NCI-H226 (cell line): ENCODE measurements around the gene GAGE13.
"Not testable (repeated sequence)": the region's sequence is repeated elsewhere in the genome, so short reads cannot be mapped to it uniquely, and the experiment has no call there.

Experiments
- DNase-seq: peaks from one replicate; pipeline ENCODE4 v3.0.0-alpha.2; 2015

The GAGE13 gene, protein sequence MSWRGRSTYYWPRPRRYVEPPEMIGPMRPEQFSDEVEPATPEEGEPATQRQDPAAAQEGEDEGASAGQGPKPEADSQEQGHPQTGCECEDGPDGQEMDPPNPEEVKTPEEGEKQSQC

DNA sequence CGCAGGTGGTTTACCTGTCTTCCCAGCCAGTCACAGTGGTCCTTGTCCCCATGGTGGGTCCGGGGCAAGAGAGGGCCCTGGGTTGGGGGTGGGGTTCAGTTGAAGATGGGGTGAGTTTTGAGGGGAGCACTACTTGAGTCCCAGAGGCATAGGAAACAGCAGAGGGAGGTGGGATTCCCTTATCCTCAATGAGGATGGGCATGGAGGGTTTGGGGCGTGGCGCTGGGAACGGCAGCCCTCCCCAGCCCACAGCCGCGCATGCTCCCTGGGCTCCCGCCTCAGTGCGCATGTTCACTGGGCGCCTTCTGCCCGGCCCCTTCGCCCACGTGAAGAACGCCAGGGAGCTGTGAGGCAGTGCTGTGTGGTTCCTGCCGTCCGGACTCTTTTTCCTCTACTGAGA, at the start of gene GAGE13:
Gene GAGE13 (plus strand): TSS at position 301 of the 400 bp plus-strand sequence. CDS start 1,156 bp downstream, outside the sequence.
- not testable (repeated sequence) for DNase-seq

DNA sequence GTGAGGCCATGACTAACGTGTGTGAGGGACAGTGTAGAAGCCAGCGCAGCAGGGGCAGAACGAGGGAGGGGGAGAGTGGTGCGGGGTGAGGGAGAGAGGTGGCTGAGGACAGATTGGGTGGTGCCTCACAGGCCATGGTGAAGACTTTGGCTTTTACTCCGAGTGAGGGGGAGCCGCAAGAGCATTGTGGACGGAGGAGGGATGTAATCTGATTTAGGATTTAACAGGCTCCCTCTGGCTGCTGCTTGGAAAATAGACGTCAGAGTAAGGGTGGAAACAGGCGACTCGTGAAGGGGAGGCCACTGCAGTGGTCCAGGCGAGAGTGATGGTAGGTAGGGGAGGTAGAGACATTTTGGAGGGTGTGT, 48.8 kb upstream of the GAGE13 start:
- no peak for DNase-seq

DNA sequence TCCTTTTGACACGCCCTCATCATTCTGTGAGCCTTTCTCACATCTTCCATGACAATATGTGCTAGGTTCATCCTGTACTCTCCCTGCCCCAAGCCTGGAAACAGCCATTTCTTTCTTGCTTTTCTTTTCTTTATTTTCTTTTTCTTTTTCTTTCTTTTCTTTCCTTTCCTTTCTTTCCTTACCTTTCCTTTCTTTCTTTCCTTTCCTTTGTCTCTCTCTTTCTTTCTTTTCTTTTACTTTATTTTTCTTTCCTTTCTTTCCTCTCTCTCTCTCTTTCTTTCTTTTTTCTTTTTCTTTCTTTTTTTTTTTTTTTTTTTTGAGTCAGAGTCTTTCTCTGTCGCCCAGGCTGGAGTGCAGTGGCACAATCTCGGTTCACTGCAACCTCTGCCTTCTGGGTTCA, 47.2 kb upstream of the GAGE13 start:
- DNase-seq, result no peak

DNA sequence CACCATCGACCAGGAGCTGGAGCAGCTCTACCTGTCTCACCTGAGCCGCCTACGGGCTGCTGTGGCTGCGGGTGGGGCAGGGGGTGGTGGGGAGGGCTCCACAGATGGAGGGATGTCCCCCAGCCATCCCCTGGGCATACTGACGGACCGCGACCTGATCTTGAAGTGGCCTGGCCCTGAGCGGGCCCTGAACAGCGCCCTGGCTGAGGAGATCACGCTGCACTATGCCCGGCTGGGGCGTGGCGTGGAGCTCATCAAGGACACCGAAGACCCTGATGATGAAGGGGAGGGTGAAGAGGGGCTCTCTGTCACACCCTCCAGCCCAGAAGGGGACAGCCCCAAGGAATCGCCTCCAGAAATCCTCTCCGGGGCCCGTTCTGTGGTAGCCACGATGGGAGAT, 45.2 kb upstream of the GAGE13 start:
- DNase-seq, result no peak

DNA sequence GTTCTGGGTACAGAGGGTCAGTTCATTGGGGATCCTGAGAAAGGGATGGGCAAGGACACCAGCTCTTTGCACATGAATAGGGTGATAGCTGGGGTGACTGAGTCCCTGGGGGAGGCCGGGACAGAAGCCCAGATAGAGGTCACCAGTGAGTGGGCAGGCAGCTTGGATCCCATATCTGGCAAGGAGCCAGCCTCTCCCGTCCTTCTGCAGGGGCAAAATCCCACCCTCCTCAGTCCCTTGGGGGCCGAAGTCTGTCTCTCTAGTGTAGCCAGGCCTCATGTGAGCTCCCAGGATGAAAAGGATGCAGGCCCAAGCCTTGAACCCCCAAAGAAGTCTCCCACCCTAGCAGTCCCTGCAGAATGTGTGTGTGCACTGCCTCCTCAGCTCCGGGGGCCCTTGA, 44.8 kb upstream of the GAGE13 start:
- no peak for DNase-seq

DNA sequence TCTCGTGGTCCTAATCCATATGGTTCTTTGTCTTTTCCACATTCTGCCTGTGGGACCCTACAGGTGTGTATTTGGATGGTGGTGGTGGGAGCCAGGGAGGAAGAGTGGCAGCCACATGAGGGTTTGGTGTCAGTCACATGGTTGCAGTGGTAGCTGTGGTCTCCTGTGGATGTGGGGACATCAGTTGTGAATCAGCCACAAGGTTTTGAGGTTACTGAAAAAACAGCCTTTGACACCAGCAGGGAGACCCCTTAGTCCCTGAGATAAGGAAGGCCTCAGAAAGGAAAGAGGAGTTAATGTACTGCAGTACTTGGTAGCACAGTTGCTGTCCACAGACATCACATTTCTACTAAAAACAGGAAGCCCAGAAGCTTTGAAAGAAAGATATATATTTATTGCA, 43.7 kb upstream of the GAGE13 start:
- no peak for DNase-seq

DNA sequence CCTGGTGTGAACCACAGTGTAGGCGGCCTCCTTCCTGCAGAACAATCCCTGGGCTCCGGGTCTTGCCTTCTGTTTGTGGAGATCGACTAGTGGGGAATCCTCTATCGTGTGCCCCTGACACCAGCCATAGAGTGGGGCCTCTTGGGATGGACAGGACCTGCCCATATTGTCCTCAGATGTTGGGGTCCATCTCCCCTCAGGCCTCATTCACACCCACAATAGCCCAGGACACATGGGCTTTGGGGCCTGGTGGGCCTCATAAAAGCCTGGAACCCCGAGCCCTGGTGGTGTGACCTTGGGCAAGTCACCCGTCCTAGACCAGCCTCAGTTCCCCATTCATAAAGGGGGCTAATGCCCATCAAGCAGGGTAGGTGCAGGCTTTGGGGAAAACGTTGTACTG, 41.2 kb upstream of the GAGE13 start:
- DNase-seq, result no peak

DNA sequence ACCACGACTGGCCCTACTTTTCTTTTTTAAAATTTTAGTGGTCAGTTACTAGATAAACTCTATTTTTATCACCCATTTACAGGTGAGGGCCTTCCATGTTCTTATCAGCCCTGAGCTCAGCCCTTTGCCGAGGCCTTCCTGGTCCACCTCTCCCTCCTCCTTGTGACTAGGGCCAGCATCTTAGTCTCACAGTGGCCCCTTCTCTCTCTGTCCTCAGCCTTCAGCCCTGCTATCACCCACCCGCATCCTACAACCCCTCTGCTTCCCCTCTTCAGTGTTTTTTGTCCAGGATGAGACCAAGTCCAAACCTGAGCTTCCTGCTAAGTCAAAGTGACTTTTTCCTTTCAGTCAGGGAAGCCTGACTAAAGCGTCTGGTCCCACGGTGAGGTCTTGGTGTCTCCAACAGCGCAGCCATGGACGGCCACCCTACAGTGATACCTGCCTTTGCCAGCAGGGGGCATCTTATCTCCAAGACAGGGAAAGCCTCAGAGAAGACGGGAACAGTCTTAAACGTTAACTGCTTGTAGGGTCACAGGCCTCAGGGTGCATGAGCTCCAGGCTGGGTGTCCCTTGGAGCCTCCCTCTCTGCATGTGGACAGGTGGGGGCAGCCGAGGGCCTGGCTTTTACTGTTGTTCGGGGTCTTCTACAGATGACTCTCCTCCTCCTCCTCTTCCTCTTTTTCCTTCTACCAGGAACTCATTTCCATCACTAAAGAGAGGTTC, 39.6 kb upstream of the GAGE13 start:
- DNase-seq, result no peak

DNA sequence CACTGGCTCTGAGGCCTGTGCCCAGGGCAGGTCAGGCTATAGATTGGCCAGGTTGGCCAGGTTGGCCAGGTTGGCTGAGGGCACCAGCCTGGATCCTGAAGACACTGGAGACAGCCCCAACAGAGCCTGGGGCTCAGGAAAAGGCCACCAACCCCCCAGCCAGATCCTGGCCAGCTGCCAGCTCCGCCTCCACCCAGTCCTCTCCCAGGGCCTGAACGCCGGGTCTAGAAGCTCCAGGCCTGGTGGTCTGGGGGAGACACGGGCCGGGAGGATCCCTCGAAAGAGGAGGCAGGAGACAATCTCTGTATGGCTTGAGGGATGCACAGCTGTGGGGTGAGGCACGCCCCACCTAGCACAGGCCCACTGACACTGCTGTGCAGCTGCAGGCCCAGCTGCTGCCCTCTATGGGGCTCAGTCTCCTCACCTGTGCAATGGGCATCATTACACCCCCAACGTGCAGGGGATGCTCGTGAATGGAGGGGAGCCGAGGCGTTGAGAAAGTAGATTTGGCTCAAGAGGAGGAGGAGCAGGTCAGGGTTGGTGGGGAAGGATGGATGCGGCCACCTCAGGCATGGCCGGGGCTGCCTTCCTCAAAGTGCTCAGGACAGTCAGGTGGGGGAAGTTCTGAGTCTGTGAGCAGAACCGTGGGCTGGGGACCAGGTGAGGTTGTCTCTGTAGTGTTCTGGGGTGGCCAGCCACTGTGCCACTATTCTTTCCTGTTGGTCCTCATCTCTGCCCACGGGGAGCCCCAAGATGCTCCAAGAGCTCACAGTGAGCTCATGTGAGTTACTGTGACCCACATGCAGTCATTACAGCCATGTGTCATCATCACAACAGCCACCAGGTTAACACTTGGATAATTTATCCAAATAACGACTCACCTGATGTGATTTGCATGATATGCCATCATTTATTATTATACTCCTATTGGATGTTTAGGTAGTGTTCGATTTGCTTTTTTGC, 38.7 kb upstream of the GAGE13 start:
- no peak for DNase-seq

DNA sequence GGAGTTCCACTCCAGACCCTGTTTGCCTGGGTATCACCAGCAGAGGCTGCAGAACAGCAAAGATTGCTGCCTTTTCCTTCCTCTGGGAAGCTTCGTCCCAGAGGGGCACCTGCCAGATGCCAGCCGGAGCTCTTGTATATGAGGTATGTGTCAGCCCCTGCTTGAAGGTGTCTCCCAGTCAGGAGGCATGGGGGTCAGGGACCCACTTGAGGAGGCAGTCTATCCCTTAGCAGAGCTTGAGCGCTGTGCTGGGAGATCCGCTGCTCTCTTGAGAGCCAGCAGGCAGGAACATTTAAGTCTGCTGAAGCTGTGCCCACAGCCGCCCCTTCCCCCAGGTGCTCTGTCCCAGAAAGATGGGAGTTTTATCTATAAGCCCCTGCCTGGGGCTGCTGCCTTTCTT, 32.1 kb upstream of the GAGE13 start:
- DNase-seq, result not testable (repeated sequence)

DNA sequence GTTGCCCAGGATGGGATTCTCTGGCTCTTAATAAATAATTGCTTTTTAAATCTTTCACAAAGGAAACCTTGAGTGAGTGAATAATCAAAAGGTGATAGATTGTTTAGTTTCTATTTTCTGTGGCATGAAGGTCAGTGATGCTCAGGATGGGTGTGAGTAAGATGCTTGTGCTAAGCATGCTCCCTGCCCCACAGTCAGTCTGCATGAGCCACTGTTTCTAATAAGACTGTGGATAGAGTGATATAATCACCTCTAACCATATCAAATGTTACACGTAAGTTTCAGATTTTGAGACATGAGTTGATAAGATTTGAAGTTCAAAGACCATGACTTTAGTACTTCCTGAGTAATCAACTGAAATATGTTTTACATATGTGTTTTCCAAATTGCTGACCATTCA, 30.7 kb upstream of the GAGE13 start:
- DNase-seq, result no peak

DNA sequence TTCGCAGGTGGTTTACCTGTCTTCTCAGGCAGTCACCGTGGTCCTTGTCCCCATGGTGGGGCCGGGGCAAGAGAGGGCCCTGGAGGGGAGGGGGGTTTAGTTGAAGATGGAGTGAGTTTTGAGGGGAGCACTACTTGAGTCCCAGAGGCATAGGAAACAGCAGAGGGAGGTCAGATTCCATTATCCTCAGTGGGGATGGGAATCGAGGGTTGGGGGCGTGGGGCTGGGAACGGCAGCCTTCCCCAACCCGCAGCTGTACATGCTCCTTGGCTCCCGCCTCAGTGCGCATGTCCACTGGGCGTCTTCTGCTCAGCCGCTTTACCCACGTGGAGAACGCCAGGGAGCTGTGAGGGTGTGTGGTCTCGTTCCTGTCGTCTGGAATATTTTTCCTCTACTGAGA, 28.0 kb upstream of the GAGE13 start, which contains the start of gene GAGE10:
Gene GAGE10 (plus strand): TSS at position 301 of the 400 bp plus-strand sequence. CDS start 1,214 bp downstream, outside the sequence.
- no peak for DNase-seq

DNA sequence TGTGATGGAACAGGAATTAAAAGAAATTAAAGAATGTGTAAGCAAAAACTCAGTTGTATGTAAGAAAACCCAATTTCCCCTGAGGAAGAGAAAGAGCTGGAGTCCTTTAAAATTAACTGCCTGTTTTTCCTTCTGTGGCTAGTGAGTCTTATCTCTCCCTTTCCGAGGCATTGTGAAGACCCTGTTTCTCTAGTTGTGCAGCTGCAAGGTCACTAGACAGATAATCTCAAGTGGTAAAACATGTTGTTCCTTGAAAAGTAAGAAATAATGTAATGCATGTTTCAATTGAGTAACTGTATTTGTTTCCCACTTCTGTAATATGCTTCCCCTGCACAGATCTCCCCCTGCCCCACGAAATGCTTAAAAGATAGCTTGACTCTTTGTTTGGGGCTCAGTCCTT, 23.6 kb upstream of the GAGE13 start:
- not testable (repeated sequence) for DNase-seq

DNA sequence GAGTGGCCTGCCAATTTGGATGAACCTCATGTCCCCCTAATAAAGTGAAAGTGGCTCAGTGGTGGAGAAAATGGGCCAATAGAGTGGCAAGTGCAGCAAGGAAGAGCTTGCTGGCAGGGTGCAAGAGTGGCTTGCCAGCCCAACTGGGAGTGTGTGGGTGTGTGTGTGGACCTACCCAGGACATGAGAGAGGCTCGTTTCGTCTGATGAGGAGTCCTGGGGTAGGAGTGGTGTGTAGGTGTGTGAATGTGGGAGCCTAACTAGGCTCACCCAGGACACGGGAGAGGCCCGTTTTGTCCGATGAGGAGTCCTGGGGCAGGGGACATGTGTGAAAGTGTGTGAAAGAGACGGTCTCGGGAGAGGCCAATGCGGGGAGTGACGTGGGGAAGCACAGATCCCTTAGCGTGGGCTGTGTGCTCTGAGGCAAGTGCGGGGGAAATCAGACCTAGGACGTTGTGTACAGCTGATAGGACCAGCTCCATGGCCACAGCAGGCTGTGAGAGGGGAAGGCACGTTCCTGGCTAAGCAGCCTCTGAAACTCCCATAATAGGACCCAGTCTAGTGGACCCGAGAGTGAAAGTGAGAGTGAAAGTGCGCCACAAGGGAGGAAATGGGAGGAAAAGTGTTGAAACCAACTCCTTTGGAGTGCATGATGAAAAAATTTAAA, 22.6 kb upstream of the GAGE13 start:
- DNase-seq, result no peak

DNA sequence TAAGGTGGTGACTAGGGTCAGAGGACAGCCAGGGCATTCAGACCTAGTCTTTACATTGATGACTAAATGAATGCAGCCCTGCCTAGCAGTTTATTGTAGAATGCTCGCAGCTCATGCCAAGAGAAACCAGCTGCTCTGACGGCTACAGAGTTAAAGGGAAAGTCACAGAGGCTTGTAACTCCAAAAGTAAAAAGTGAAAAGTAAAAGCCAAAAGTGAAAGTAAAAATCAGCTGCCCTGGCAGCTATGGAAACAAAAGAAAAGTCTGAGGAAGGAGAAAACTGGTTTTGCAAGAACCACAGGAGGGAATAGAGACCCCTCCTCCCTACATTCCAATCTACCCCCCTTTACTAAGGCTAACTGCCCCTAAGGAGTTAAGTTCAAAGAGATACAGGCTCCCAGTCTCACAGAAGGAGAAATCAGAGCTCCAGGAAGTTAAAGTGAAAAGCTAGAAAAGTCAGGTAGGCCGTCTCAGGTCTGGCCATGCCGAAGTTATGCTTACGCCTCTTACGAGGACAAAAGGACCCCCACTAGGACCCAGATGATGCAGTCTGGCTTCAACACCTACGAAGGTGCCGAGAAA, 21.9 kb upstream of the GAGE13 start:
- no peak for DNase-seq

DNA sequence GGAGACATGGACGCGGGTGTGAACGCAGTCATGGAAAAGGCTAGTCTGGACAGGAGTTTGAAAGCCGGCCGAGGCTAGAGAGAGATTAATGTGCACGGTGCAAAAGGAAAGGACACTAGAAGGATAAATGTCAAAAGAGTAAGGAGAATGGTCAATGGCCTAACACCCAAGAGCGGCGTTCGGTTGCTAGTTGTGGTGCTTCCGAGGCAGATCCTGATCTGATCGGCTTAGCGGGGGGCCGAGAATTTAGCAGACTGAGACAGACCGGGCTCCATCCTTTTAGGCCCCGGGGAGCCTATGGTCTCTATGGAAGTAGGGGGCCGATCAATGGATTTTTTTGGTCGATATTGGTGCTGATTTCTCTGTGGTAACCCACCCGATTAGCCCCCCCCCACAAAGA, 21.0 kb upstream of the GAGE13 start:
- no peak for DNase-seq

DNA sequence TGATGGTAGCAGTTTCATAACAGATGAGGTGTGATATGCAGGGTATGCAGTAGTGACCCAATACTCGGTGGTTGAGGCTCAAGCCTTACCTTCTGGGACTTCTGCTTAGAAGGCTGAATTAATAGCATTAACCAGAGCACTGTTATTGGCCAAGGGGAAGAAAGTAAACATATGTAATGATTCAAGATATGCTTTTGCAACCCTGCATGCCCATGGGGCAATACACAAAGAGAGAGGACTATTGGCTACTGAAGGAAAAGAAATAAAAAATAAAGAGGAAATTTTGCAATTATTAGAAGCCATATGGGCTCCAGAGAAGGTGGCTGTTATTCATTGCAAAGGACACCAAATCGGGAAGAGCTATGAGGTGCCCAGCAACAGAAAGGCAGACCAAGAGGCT, 19.2 kb upstream of the GAGE13 start:
- no peak for DNase-seq

DNA sequence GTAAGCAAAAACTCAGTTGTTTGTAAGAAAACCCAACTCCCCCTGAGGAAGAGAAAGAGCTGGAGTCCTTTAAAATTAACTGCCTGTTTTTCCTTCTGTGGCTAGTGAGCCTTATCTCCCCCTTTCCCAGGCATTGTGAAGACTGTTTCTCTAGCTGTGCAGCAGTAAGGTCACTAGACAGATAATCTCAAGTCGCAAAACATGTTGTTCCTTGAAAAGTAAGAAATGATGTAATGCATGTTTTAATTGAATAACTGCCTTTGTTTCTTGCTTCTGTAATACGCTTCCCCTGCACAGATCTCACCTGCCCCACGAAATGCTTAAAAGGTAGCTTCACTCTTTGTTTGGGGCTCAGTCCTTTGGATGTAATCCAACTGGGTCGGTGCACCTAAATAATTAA, 15.3 kb upstream of the GAGE13 start:
- DNase-seq, result no peak

DNA sequence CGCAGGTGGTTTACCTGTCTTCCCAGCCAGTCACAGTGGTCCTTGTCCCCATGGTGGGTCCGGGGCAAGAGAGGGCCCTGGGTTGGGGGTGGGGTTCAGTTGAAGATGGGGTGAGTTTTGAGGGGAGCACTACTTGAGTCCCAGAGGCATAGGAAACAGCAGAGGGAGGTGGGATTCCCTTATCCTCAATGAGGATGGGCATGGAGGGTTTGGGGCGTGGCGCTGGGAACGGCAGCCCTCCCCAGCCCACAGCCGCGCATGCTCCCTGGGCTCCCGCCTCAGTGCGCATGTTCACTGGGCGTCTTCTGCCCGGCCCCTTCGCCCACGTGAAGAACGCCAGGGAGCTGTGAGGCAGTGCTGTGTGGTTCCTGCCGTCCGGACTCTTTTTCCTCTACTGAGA, 9.6 kb upstream of the GAGE13 start, which contains the start of gene GAGE12J:
Gene GAGE12J (plus strand): TSS at position 301 of the 400 bp plus-strand sequence. CDS start 1,157 bp downstream, outside the sequence.
- DNase-seq, result not testable (repeated sequence)

DNA sequence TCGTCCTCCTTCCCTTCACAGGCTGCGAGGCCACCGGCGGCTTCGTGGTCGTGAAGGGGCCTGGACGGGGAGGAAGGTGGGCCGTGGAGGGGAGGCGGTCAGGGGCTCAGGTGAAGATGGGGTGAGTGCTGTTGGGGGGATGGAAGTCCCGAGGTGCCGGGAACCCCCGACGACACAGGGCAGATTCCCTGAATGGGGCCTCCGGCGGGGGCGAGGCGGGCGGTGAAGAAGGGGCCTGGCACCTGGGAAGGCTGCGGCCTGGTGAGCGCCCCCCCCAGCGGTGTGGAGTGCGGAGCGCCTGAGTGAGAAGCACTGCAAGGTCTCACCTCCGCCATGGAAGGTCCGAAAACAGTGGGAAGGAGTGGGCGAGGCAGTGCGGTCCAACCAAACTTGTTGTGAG, 9.1 kb upstream of the GAGE13 start:
- DNase-seq, result not testable (repeated sequence)

DNA sequence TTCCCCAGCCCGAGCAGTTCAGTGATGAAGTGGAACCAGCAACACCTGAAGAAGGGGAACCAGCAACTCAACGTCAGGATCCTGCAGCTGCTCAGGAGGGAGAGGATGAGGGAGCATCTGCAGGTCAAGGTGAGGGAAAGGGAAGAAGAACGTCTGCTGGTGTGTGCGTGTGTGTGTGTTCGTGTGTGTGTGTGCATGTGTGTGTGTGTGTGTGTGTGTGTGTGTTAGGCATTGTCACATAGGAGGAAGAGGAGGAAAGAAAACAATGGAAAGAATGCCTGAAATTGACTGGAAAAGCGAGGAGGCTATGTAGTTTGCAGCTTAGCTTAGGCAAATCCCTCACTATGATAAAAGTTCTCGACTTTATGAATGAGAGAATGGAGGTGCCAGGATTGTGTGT, 7.6 kb upstream of the GAGE13 start:
- not testable (repeated sequence) for DNase-seq

DNA sequence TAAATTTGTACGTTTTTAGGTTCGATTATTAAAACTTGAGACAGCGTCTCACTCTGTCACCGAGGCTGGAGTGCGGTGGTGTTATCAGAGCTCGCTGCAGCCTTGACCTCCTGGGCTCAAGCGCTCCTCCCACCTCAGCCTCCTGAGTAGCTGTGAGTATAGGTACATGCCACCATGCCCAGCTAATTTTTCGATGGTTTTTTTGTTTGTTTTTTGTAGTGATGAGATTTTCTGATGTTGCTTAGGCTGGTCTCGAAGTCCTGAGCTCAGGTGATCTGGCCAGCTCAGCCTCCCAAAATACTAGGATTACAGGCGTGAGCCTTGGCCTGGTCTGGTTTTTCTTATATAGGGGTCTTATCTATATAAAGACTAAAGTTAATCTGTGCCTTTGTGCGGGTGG, 961 bp upstream of the GAGE13 start:
- not testable (repeated sequence) for DNase-seq

DNA sequence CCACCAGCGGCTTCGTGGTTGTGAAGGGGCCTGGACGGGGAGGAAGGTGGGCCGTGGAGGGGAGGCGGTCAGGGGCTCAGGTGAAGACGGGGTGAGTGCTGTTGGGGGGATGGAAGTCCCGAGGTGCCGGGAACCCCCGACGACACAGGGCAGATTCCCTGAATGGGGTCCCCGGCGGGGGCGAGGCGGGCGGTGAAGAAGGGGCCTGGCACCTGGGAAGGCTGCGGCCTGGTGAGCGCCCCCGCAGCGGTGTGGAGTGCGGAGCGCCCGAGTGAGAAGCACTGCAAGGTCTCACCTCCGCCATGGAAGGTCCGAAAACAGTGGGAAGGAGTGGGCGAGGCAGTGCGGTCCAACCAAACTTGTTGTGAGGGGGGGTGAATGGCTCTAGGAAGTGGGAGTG, 459 bp downstream of the GAGE13 start:
- DNase-seq, result not testable (repeated sequence)
